Skeletal muscle satellite cell (primary cell): ENCODE results near the gene TBC1D14. TPM values are rescaled to one million over a fixed set of nuclear protein-coding genes. Genes with fewer than 3 reads are reported as not detected.
A peak's percentile ranks its signal among the peaks of the same experiment; 100 is the strongest.

Source experiments
- H3K27me3 ChIP-seq: 2 replicates; pipeline ENCODE4 v1.7.0; 2013; ENCODE audit warnings: low read length; ENCODE audit not compliant: control insufficient read depth, insufficient read depth
- H3K36me3 ChIP-seq: 2 replicates; pipeline ENCODE4 v1.7.0; 2013; ENCODE audit warnings: mild to moderate bottlenecking, control low read depth, low read length; ENCODE audit not compliant: insufficient read depth
- H3K4me1 ChIP-seq: 2 replicates; pipeline ENCODE4 v1.7.0; 2013; ENCODE audit warnings: low read length; ENCODE audit not compliant: control insufficient read depth, insufficient read depth
- H3K4me2 ChIP-seq: 2 replicates; pipeline ENCODE4 v1.7.0; 2013; ENCODE audit warnings: mild to moderate bottlenecking, low read length
- H3K4me3 ChIP-seq: 2 replicates; pipeline ENCODE4 v1.7.0; 2013; ENCODE audit warnings: low read length
- H3K9ac ChIP-seq: 2 replicates; pipeline ENCODE4 v1.7.0; 2013; ENCODE audit warnings: mild to moderate bottlenecking, low read depth, low read length, moderate library complexity
- H3K9me3 ChIP-seq: replicated peaks from 2 replicates; pipeline ENCODE4 v1.7.0; 2013; ENCODE audit warnings: mild to moderate bottlenecking, control low read depth, low read length
- total RNA-seq: library from RNA; depleted of rRNA; stranded (reverse); fragments of >200 nt; gene quantifications from 2 replicates; pipeline ENCODE4 v1.2.3, GENCODE V29; 2012; rRNA removed

Gene TBC1D14
- total RNA-seq = 24.3 and 25.8 TPM in 2 replicates

GRCh38 chr4:6909113-6909969, at the start of gene TBC1D14:
TSS of gene TBC1D14 (plus strand) at chr4:6909826. CDS start at chr4:6923390, 13,564 bp downstream.
- H3K36me3 ChIP-seq = no peaks in the 10 kb centered on the region
- H3K4me2 ChIP-seq = peak within 1 kb of the TSS; percentile 92
- H3K9me3 ChIP-seq = no peaks in the 10 kb centered on the region
- H3K4me1 ChIP-seq = peaks cover 11% of the 10 kb centered on the region
- peak within 1 kb of the TSS; percentile 100 for H3K9ac ChIP-seq
- H3K4me3 ChIP-seq = peak within 1 kb of the TSS; percentile 98
- H3K27me3 ChIP-seq = peaks cover 21% of the 10 kb centered on the region

- no peak overlapping the region for H3K4me3 ChIP-seq
- H3K4me2 ChIP-seq = no peak overlapping the region
- peaks cover 35% of the 10 kb centered on the region for H3K36me3 ChIP-seq
- H3K4me1 ChIP-seq = no peaks in the 10 kb centered on the region
- no peaks in the 10 kb centered on the region for H3K27me3 ChIP-seq
- no peak overlapping the region for H3K9ac ChIP-seq
- no peaks in the 10 kb centered on the region for H3K9me3 ChIP-seq
Observed at GRCh38 chr4:6868386-6868785, 41.2 kb upstream of the TBC1D14 start.

GRCh38 chr4:6869944-6870343, 39.7 kb upstream of the TBC1D14 start:
- H3K4me2 ChIP-seq = no peak overlapping the region
- no peak overlapping the region for H3K4me3 ChIP-seq
- H3K36me3 ChIP-seq = peaks cover 35% of the 10 kb centered on the region
- H3K4me1 ChIP-seq = no peaks in the 10 kb centered on the region
- no peaks in the 10 kb centered on the region for H3K27me3 ChIP-seq
- H3K9me3 ChIP-seq = no peaks in the 10 kb centered on the region
- H3K9ac ChIP-seq = no peak overlapping the region

- Histone ChIP-seq H3K9ac (no peak overlapping the region), H3K4me1 (no peaks in the 10 kb centered on the region), H3K36me3 (peaks cover 47% of the 10 kb centered on the region), H3K4me2 (no peak overlapping the region), H3K9me3 (no peaks in the 10 kb centered on the region), H3K27me3 (no peaks in the 10 kb centered on the region), H3K4me3 (no peak overlapping the region)
Observed at GRCh38 chr4:6873291-6873690, 36.3 kb upstream of the TBC1D14 start.

GRCh38 chr4:6873792-6874461, 35.7 kb upstream of the TBC1D14 start:
- H3K36me3 ChIP-seq = peaks cover 50% of the 10 kb centered on the region
- H3K4me2 ChIP-seq = no peak overlapping the region
- no peaks in the 10 kb centered on the region for H3K9me3 ChIP-seq
- no peaks in the 10 kb centered on the region for H3K27me3 ChIP-seq
- H3K4me1 ChIP-seq = no peaks in the 10 kb centered on the region
- H3K4me3 ChIP-seq = no peak overlapping the region
- no peak overlapping the region for H3K9ac ChIP-seq

GRCh38 chr4:6874981-6875380, 34.6 kb upstream of the TBC1D14 start:
- Histone ChIP-seq H3K36me3 (peaks cover 57% of the 10 kb centered on the region), H3K27me3 (no peaks in the 10 kb centered on the region), H3K9ac (no peak overlapping the region), H3K9me3 (no peaks in the 10 kb centered on the region), H3K4me1 (no peaks in the 10 kb centered on the region), H3K4me3 (no peak overlapping the region), H3K4me2 (no peak overlapping the region)

- H3K9ac ChIP-seq = no peak overlapping the region
- H3K4me2 ChIP-seq = no peak overlapping the region
- peaks cover 59% of the 10 kb centered on the region for H3K36me3 ChIP-seq
- H3K4me1 ChIP-seq = no peaks in the 10 kb centered on the region
- no peak overlapping the region for H3K4me3 ChIP-seq
- H3K9me3 ChIP-seq = no peaks in the 10 kb centered on the region
- no peaks in the 10 kb centered on the region for H3K27me3 ChIP-seq
Observed at GRCh38 chr4:6875431-6875831, 34.2 kb upstream of the TBC1D14 start.

GRCh38 chr4:6876440-6876839, 33.2 kb upstream of the TBC1D14 start:
- no peaks in the 10 kb centered on the region for H3K27me3 ChIP-seq
- H3K4me3 ChIP-seq = no peak overlapping the region
- no peaks in the 10 kb centered on the region for H3K4me1 ChIP-seq
- H3K36me3 ChIP-seq = peaks cover 69% of the 10 kb centered on the region
- no peaks in the 10 kb centered on the region for H3K9me3 ChIP-seq
- no peak overlapping the region for H3K4me2 ChIP-seq
- H3K9ac ChIP-seq = no peak overlapping the region

GRCh38 chr4:6877067-6877466, 32.6 kb upstream of the TBC1D14 start:
- Histone ChIP-seq H3K4me2 (no peak overlapping the region), H3K4me1 (no peaks in the 10 kb centered on the region), H3K4me3 (no peak overlapping the region), H3K9ac (no peak overlapping the region), H3K9me3 (no peaks in the 10 kb centered on the region), H3K27me3 (no peaks in the 10 kb centered on the region), H3K36me3 (peaks cover 71% of the 10 kb centered on the region)

- Histone ChIP-seq H3K4me1 (no peaks in the 10 kb centered on the region), H3K36me3 (peaks cover 70% of the 10 kb centered on the region), H3K4me3 (no peak overlapping the region), H3K9ac (no peak overlapping the region), H3K27me3 (no peaks in the 10 kb centered on the region), H3K4me2 (no peak overlapping the region), H3K9me3 (no peaks in the 10 kb centered on the region)
Observed at GRCh38 chr4:6878451-6879059, 31.1 kb upstream of the TBC1D14 start.

GRCh38 chr4:6880691-6881090, 28.9 kb upstream of the TBC1D14 start:
- Histone ChIP-seq H3K9ac (no peak overlapping the region), H3K4me3 (no peak overlapping the region), H3K9me3 (no peaks in the 10 kb centered on the region), H3K27me3 (no peaks in the 10 kb centered on the region), H3K4me2 (no peak overlapping the region), H3K36me3 (peaks cover 53% of the 10 kb centered on the region), H3K4me1 (peaks cover 4% of the 10 kb centered on the region)
